Osteoblast (primary cell): ENCODE measurements around the gene FAM47E. TPM values are rescaled to one million over a fixed set of nuclear protein-coding genes. Genes with fewer than 3 reads are reported as not detected.

Source experiments
- DNase-seq: peaks from one replicate; pipeline ENCODE4 v3.0.0; 2011; ENCODE audit warnings: low spot score, mixed read lengths; ENCODE audit not compliant: insufficient read length; ENCODE audit errors: missing footprints
- H2AFZ ChIP-seq: 2 replicates; pipeline ENCODE4 v1.6.0; 2011; ENCODE audit warnings: mild to moderate bottlenecking, low read length
- H3K27ac ChIP-seq: 2 replicates; pipeline ENCODE4 v1.5.1; 2011; ENCODE audit warnings: mild to moderate bottlenecking, low read depth, low read length, moderate library complexity
- H3K27me3 ChIP-seq: 2 replicates; pipeline ENCODE4 v1.6.0; 2012; ENCODE audit warnings: mild to moderate bottlenecking, control low read depth, inconsistent platforms, low read length, moderate library complexity; ENCODE audit not compliant: insufficient read depth
- H3K36me3 ChIP-seq: 2 replicates; pipeline ENCODE4 v1.5.1; 2011; ENCODE audit warnings: mild to moderate bottlenecking, low read length, control low read depth, moderate library complexity; ENCODE audit not compliant: insufficient read depth
- H3K4me1 ChIP-seq: 2 replicates; pipeline ENCODE4 v1.5.1; 2011; ENCODE audit warnings: mild to moderate bottlenecking, low read length, control low read depth, moderate library complexity; ENCODE audit not compliant: insufficient read depth
- H3K4me2 ChIP-seq: 2 replicates; pipeline ENCODE4 v1.6.0; 2011; ENCODE audit warnings: mild to moderate bottlenecking, low read length; ENCODE audit not compliant: insufficient read depth
- H3K4me3 ChIP-seq: fragments of 200-600 bp; sonication (generic); 3 replicates; pipeline ENCODE4 v1.5.1; 2012; ENCODE audit warnings: mild to moderate bottlenecking, low read length, inconsistent platforms; ENCODE audit not compliant: insufficient read depth
- H3K79me2 ChIP-seq: 2 replicates; pipeline ENCODE4 v1.6.0; 2012; ENCODE audit warnings: mild to moderate bottlenecking, low read length, control low read depth, inconsistent platforms; ENCODE audit not compliant: insufficient read depth
- H3K9me3 ChIP-seq: 2 replicates; pipeline ENCODE4 v1.5.1; 2011; ENCODE audit warnings: low read depth, low read length, control low read depth
- H4K20me1 ChIP-seq: 2 replicates; pipeline ENCODE4 v1.6.0; 2012; ENCODE audit warnings: mild to moderate bottlenecking, low read length, control low read depth; ENCODE audit not compliant: insufficient read depth
- CTCF ChIP-seq: IDR thresholded peaks from 2 replicates; pipeline ENCODE4 v1.5.1; 2011; ENCODE audit warnings: mild to moderate bottlenecking, low read depth, low read length, moderate library complexity; ENCODE audit errors: extremely low read depth
- total RNA-seq: library from RNA; depleted of rRNA; stranded (reverse); fragments of >200 nt; gene quantifications from 2 replicates; pipeline ENCODE4 v1.2.3, GENCODE V29; 2012

Gene FAM47E
- total RNA-seq, 1 donor = 0.36 TPM

- DNase-seq = peak; percentile 98
- H4K20me1 ChIP-seq = peaks cover 7% of the 10 kb centered on the region
- peak within 1 kb of the TSS; percentile 79 for H3K27ac ChIP-seq
- peaks cover 49% of the 10 kb centered on the region for H3K79me2 ChIP-seq
- H3K4me2 ChIP-seq = peak within 1 kb of the TSS; percentile 93
- H3K27me3 ChIP-seq = no peaks in the 10 kb centered on the region
- H3K4me3 ChIP-seq = peak within 1 kb of the TSS; percentile 91
- no peaks in the 10 kb centered on the region for H3K9me3 ChIP-seq
- H2AFZ ChIP-seq = peak within 1 kb of the TSS; percentile 86
- no peaks in the 10 kb centered on the region for H3K36me3 ChIP-seq
- peaks cover 37% of the 10 kb centered on the region for H3K4me1 ChIP-seq
- TF ChIP-seq CTCF = no peak
Measured at GRCh38 chr4:76213415-76214176, 37.9 kb upstream of the FAM47E start, which contains the start of gene SCARB2. SCARB2 (minus strand) TSS chr4:76213824; CDS start chr4:76213543, 281 bp downstream.

- peak overlapping the region; percentile 79 for H3K27ac ChIP-seq
- H3K9me3 ChIP-seq = no peaks in the 10 kb centered on the region
- no peak for DNase-seq
- H4K20me1 ChIP-seq = peaks cover 7% of the 10 kb centered on the region
- peak overlapping the region; percentile 86 for H2AFZ ChIP-seq
- peak overlapping the region; percentile 91 for H3K4me3 ChIP-seq
- H3K36me3 ChIP-seq = no peaks in the 10 kb centered on the region
- H3K4me2 ChIP-seq = peak overlapping the region; percentile 93
- TF ChIP-seq CTCF = no peak
- H3K4me1 ChIP-seq = peaks cover 37% of the 10 kb centered on the region
- H3K79me2 ChIP-seq = peaks cover 44% of the 10 kb centered on the region
- no peaks in the 10 kb centered on the region for H3K27me3 ChIP-seq
Measured at GRCh38 chr4:76214177-76214675, 37.3 kb upstream of the FAM47E start.

GRCh38 chr4:76215077-76215476, 36.4 kb upstream of the FAM47E start:
- Histone ChIP-seq H4K20me1 (peaks cover 7% of the 10 kb centered on the region), H3K4me3 (no peak overlapping the region), H3K36me3 (no peaks in the 10 kb centered on the region), H3K4me2 (no peak overlapping the region), H3K27ac (no peak overlapping the region), H3K27me3 (no peaks in the 10 kb centered on the region), H2AFZ (no peak overlapping the region), H3K79me2 (peaks cover 35% of the 10 kb centered on the region), H3K9me3 (no peaks in the 10 kb centered on the region), H3K4me1 (peaks cover 44% of the 10 kb centered on the region)
- no peak for DNase-seq
- no peak for TF ChIP-seq CTCF

- H3K79me2 ChIP-seq = peaks cover 21% of the 10 kb centered on the region
- H3K27ac ChIP-seq = no peak overlapping the region
- no peak overlapping the region for H3K4me3 ChIP-seq
- H3K36me3 ChIP-seq = no peaks in the 10 kb centered on the region
- peaks cover 29% of the 10 kb centered on the region for H3K4me1 ChIP-seq
- no peak for DNase-seq
- no peaks in the 10 kb centered on the region for H3K27me3 ChIP-seq
- no peak overlapping the region for H3K4me2 ChIP-seq
- no peaks in the 10 kb centered on the region for H3K9me3 ChIP-seq
- no peak for TF ChIP-seq CTCF
- H4K20me1 ChIP-seq = peaks cover 7% of the 10 kb centered on the region
- no peak overlapping the region for H2AFZ ChIP-seq
Measured at GRCh38 chr4:76216524-76216923, 35.0 kb upstream of the FAM47E start.
